Measurements from ENCODE around the gene COX6B1.
A peak's percentile ranks its signal among the peaks of the same experiment; 100 is the strongest.

Gene COX6B1

GRCh38 chr19:35641515-35642151, 6.5 kb upstream of the COX6B1 start, which contains the start of gene ETV2:
Gene ETV2 (plus strand): TSS chr19:35641745. CDS start chr19:35642461, 716 bp downstream.
- H3F3A ChIP-seq (ENCODE audit: low read depth) = 0 out of 2 replicates have a peak, but pooled peaks cover 2% of the 10 kb centered on the region
- H3K9me2 ChIP-seq (replicated peaks; ENCODE audit: low read depth, low read length) = no peaks in the 10 kb centered on the region
- H3K9me3 ChIP-seq (ENCODE audit: insufficient read depth, low read depth, low read length) = no peaks in the 10 kb centered on the region
- H3K9ac ChIP-seq (ENCODE audit: low read depth, low read length, poor library complexity, severe bottlenecking) = no peak within 1 kb of the TSS
- H3K27me3 ChIP-seq (ENCODE audit: insufficient read depth, low read length, poor library complexity, severe bottlenecking) = no peaks in the 10 kb centered on the region
- H3K4me3 ChIP-seq (ENCODE audit: low read length, poor library complexity, severe bottlenecking) = no peak within 1 kb of the TSS
- peak within 1 kb of the TSS; percentile 92 for H3K4me2 ChIP-seq (ENCODE audit: low read depth, low read length, poor library complexity, severe bottlenecking)
- H3K36me3 ChIP-seq (ENCODE audit: insufficient read depth, low read length) = peaks cover 16% of the 10 kb centered on the region; the same call in 1 of the 2 replicates
- H2AFZ ChIP-seq (ENCODE audit: low read length) = no peak within 1 kb of the TSS
- H3K4me1 ChIP-seq (ENCODE audit: insufficient read depth, low read length, poor library complexity, severe bottlenecking) = peaks cover 21% of the 10 kb centered on the region
- H3K79me2 ChIP-seq (ENCODE audit: insufficient read depth, low read length) = no peaks in the 10 kb centered on the region
- H4K20me1 ChIP-seq (ENCODE audit: insufficient read depth, low read length, poor library complexity, severe bottlenecking) = no peaks in the 10 kb centered on the region
- TF ChIP-seq CTCF (conservative IDR thresholded peaks at IDR 0.05; ENCODE audit: low read length) (no peak), EZH2phosphoT487 (IDR thresholded peaks at IDR 0.05; ENCODE audit: borderline replicate concordance) (no peak)

GRCh38 chr19:35642312-35642711, 5.8 kb upstream of the COX6B1 start:
- Histone ChIP-seq H3K4me3 (ENCODE audit: low read length, poor library complexity, severe bottlenecking) (no peak overlapping the region), H3K27me3 (ENCODE audit: insufficient read depth, low read length, poor library complexity, severe bottlenecking) (no peaks in the 10 kb centered on the region), H3K4me2 (ENCODE audit: low read depth, low read length, poor library complexity, severe bottlenecking) (peak overlapping the region; percentile 92), H2AFZ (ENCODE audit: low read length) (no peak overlapping the region), H3K36me3 (ENCODE audit: insufficient read depth, low read length) (peaks cover 9% of the 10 kb centered on the region; the same call in 1 of the 2 replicates), H3K79me2 (ENCODE audit: insufficient read depth, low read length) (no peaks in the 10 kb centered on the region), H4K20me1 (ENCODE audit: insufficient read depth, low read length, poor library complexity, severe bottlenecking) (no peaks in the 10 kb centered on the region), H3K4me1 (ENCODE audit: insufficient read depth, low read length, poor library complexity, severe bottlenecking) (peaks cover 21% of the 10 kb centered on the region), H3K9ac (ENCODE audit: low read depth, low read length, poor library complexity, severe bottlenecking) (no peak overlapping the region), H3K9me2 (replicated peaks; ENCODE audit: low read depth, low read length) (no peaks in the 10 kb centered on the region), H3F3A (ENCODE audit: low read depth) (0 out of 2 replicates have a peak, but pooled peaks cover 2% of the 10 kb centered on the region), H3K9me3 (ENCODE audit: insufficient read depth, low read depth, low read length) (no peaks in the 10 kb centered on the region)
- TF ChIP-seq EZH2phosphoT487 (IDR thresholded peaks at IDR 0.05; ENCODE audit: borderline replicate concordance) (no peak), CTCF (conservative IDR thresholded peaks at IDR 0.05; ENCODE audit: low read length) (no peak)

GRCh38 chr19:35642798-35643254, 5.3 kb upstream of the COX6B1 start:
- peak overlapping the region; percentile 92 for H3K4me2 ChIP-seq (ENCODE audit: low read depth, low read length, poor library complexity, severe bottlenecking)

More at GRCh38 chr19:35642798-35643254, 5.3 kb upstream of the COX6B1 start:
- peaks cover 25% of the 10 kb centered on the region for H3K4me1 ChIP-seq (ENCODE audit: insufficient read depth, low read length, poor library complexity, severe bottlenecking)
- H3K9me2 ChIP-seq (replicated peaks; ENCODE audit: low read depth, low read length) = no peaks in the 10 kb centered on the region
- peak overlapping the region; percentile 76 for H3K4me3 ChIP-seq (ENCODE audit: low read length, poor library complexity, severe bottlenecking)
- peak overlapping the region; percentile 73 for H3K9ac ChIP-seq (ENCODE audit: low read depth, low read length, poor library complexity, severe bottlenecking)
- no peaks in the 10 kb centered on the region for H4K20me1 ChIP-seq (ENCODE audit: insufficient read depth, low read length, poor library complexity, severe bottlenecking)
- H3K9me3 ChIP-seq (ENCODE audit: insufficient read depth, low read depth, low read length) = no peaks in the 10 kb centered on the region
- H2AFZ ChIP-seq (ENCODE audit: low read length) = peak overlapping the region; percentile 99
- H3K27me3 ChIP-seq (ENCODE audit: insufficient read depth, low read length, poor library complexity, severe bottlenecking) = no peaks in the 10 kb centered on the region
- 0 out of 2 replicates have a peak, but pooled peaks cover 2% of the 10 kb centered on the region for H3F3A ChIP-seq (ENCODE audit: low read depth)
- peaks cover 4% of the 10 kb centered on the region; the same call in 1 of the 2 replicates for H3K36me3 ChIP-seq (ENCODE audit: insufficient read depth, low read length)
- TF ChIP-seq CTCF (conservative IDR thresholded peaks at IDR 0.05; ENCODE audit: low read length) (no peak), EZH2phosphoT487 (IDR thresholded peaks at IDR 0.05; ENCODE audit: borderline replicate concordance) (no peak)
- no peaks in the 10 kb centered on the region for H3K79me2 ChIP-seq (ENCODE audit: insufficient read depth, low read length)
